Neuronal stem cell (in vitro differentiated cells): ENCODE data around the gene USP21.

ENCODE experiments used
- DNase-seq: peaks from one replicate; pipeline ENCODE4 v3.0.0-alpha.2; 2013; ENCODE audit warnings: low spot score
- H2AFZ ChIP-seq: one replicate; pipeline ENCODE4 v1.6.1; 2013; ENCODE audit warnings: mild to moderate bottlenecking, low read length, inconsistent platforms
- H2AK5ac ChIP-seq: 2 replicates; pipeline ENCODE4 v1.6.1; 2013; ENCODE audit warnings: low read depth, mild to moderate bottlenecking, inconsistent platforms, low read length, moderate library complexity, mixed read lengths
- H2BK120ac ChIP-seq: 2 replicates; pipeline ENCODE4 v1.6.1; 2013; ENCODE audit warnings: low read depth, mild to moderate bottlenecking, inconsistent platforms, low read length, moderate library complexity, mixed read lengths
- H2BK12ac ChIP-seq: one replicate; pipeline ENCODE4 v1.6.1; 2013; ENCODE audit warnings: low read length, inconsistent platforms
- H2BK15ac ChIP-seq: 2 replicates; pipeline ENCODE4 v1.6.1; 2013; ENCODE audit warnings: mild to moderate bottlenecking, low read length, inconsistent platforms, mixed read lengths
- H2BK5ac ChIP-seq: one replicate; pipeline ENCODE4 v1.6.1; 2013; ENCODE audit warnings: inconsistent platforms, mild to moderate bottlenecking, low read length, moderate library complexity
- H3K14ac ChIP-seq: one replicate; pipeline ENCODE4 v1.6.1; 2013; ENCODE audit warnings: low read length, inconsistent platforms
- H3K18ac ChIP-seq: 2 replicates; pipeline ENCODE4 v1.6.1; 2013; ENCODE audit warnings: low read length, inconsistent platforms
- H3K23ac ChIP-seq: 2 replicates; pipeline ENCODE4 v1.6.1; 2013; ENCODE audit warnings: low read depth, mild to moderate bottlenecking, mixed read lengths, low read length, inconsistent platforms; ENCODE audit not compliant: poor library complexity
- H3K27ac ChIP-seq: replicated peaks from 3 replicates; pipeline ENCODE4 v1.5.1; 2013; ENCODE audit warnings: low read length, inconsistent platforms
- H3K27me3 ChIP-seq, 3 experiments: 2 replicates each; pipeline ENCODE4 v1.6.1; 2013; ENCODE audit warnings: low read length in 3 of 3, mild to moderate bottlenecking in 2 of 3, inconsistent platforms in 1 of 3, low read depth in 1 of 3, mixed read lengths in 1 of 3, moderate library complexity in 1 of 3; ENCODE audit not compliant: control insufficient read depth in 3 of 3, insufficient read depth in 3 of 3
- H3K36me3 ChIP-seq, 2 donors: replicated peaks in 1 of 2; 2 replicates each; pipeline ENCODE4 v1.6.1; 2013; ENCODE audit warnings: low read length in 2 of 2; ENCODE audit not compliant: control insufficient read depth in 2 of 2, insufficient read depth in 2 of 2
- H3K4ac ChIP-seq: 2 replicates; pipeline ENCODE4 v1.6.1; 2013; ENCODE audit warnings: inconsistent platforms, mild to moderate bottlenecking, low read length, moderate library complexity
- H3K4me1 ChIP-seq, 2 donors: 1 replicate in 1 of 2; 2 replicates in 1 of 2; pipeline ENCODE4 v1.6.1; 2013; ENCODE audit warnings: low read length in 2 of 2, low read depth in 1 of 2; ENCODE audit not compliant: control insufficient read depth in 2 of 2, insufficient read depth in 1 of 2
- H3K4me2 ChIP-seq: one replicate; pipeline ENCODE4 v1.6.1; 2013; ENCODE audit warnings: mild to moderate bottlenecking, low read length, inconsistent platforms; ENCODE audit not compliant: insufficient read depth, poor library complexity, severe bottlenecking
- H3K4me3 ChIP-seq, 2 donors: 2 replicates each; pipeline ENCODE4 v1.5.1; 2013; ENCODE audit warnings: low read length in 2 of 2, mild to moderate bottlenecking in 2 of 2, inconsistent platforms in 1 of 2, moderate library complexity in 1 of 2
- H3K79me1 ChIP-seq: one replicate; pipeline ENCODE4 v1.6.1; 2013; ENCODE audit warnings: low read depth, mild to moderate bottlenecking, inconsistent platforms, low read length, moderate library complexity
- H3K9ac ChIP-seq: one replicate; pipeline ENCODE4 v1.6.1; 2013; ENCODE audit warnings: mild to moderate bottlenecking, low read depth, low read length, inconsistent platforms; ENCODE audit not compliant: poor library complexity
- H3K9me3 ChIP-seq, 2 donors: replicated peaks in 1 of 2; 2 replicates each; pipeline versions ENCODE3 to v1.6.1; 2013; ENCODE audit warnings: low read length in 2 of 2, mild to moderate bottlenecking in 2 of 2, inconsistent platforms in 1 of 2, low read depth in 1 of 2, mixed read lengths in 1 of 2, moderate library complexity in 1 of 2; ENCODE audit not compliant: control insufficient read depth in 2 of 2, insufficient read depth in 1 of 2
- H4K8ac ChIP-seq: one replicate; pipeline ENCODE4 v1.6.1; 2013; ENCODE audit warnings: low read depth, mild to moderate bottlenecking, inconsistent platforms, low read length, moderate library complexity
- H4K91ac ChIP-seq: one replicate; pipeline ENCODE4 v1.6.1; 2013; ENCODE audit warnings: low read length, low read depth, mild to moderate bottlenecking, inconsistent platforms; ENCODE audit not compliant: poor library complexity
- WGBS, 2 donors: extraction: QIAGEN DNeasy Blood & Tissue Kit; methylation state at CpG; one replicate each; pipeline ENCODE4 v1.1.7; 2013; ENCODE audit warnings: missing lambda C conversion rate in 2 of 2, mixed read lengths in 1 of 2; ENCODE audit not compliant: insufficient read length in 2 of 2, insufficient replicate concordance in 1 of 2; ENCODE audit errors: extremely low coverage in 2 of 2; 5-methylcytosine and 5-hydroxymethylcytosine counted together

USP21 gene

GRCh38 chr1:161206411-161207140, 47.3 kb downstream of the USP21 start:
- WGBS, 2 donors = no CpG with 5 or more reads among the region's 12 CpGs
- peaks cover 3 to 4% of the 10 kb centered on the region in 2 donors for H3K4me1 ChIP-seq
- H3K4me3 ChIP-seq = no peak overlapping the region
- H2AK5ac ChIP-seq = no peak overlapping the region
- no peak overlapping the region for H2BK5ac ChIP-seq
- no peak overlapping the region for H3K4ac ChIP-seq
- H2BK15ac ChIP-seq = no peak overlapping the region
- H3K79me1 ChIP-seq = peaks cover 2% of the 10 kb centered on the region
- H3K36me3 ChIP-seq = peaks cover 26 to 82% of the 10 kb centered on the region in 2 donors
- H3K14ac ChIP-seq = no peak overlapping the region
- H4K8ac ChIP-seq = no peak overlapping the region
- no peak overlapping the region for H2BK120ac ChIP-seq
- H3K27me3 ChIP-seq = no peaks in the 10 kb centered on the region
- H3K27ac ChIP-seq = no peak overlapping the region
- no peaks in the 10 kb centered on the region for H3K9me3 ChIP-seq
- no peak overlapping the region for H2AFZ ChIP-seq
- H3K9ac ChIP-seq = no peak overlapping the region
- H2BK12ac ChIP-seq = no peak overlapping the region
- no peak for DNase-seq
- no peak overlapping the region for H3K18ac ChIP-seq
- H3K23ac ChIP-seq = no peak overlapping the region
- H3K4me2 ChIP-seq = no peak overlapping the region
- no peak overlapping the region for H4K91ac ChIP-seq

- H3K9ac ChIP-seq = no peak overlapping the region
- peaks cover 0 to 1% (median 0%) of the 10 kb centered on the region in 3 experiments for H3K27me3 ChIP-seq
- H2BK120ac ChIP-seq = no peak overlapping the region
- H2BK15ac ChIP-seq = no peak overlapping the region
- H3K4me3 ChIP-seq = no peak overlapping the region
- H2AK5ac ChIP-seq = no peak overlapping the region
- H3K4me2 ChIP-seq = no peak overlapping the region
- no peak overlapping the region for H4K8ac ChIP-seq
- no peak overlapping the region for H4K91ac ChIP-seq
- H3K4me1 ChIP-seq = no peaks in the 10 kb centered on the region
- H3K4ac ChIP-seq = no peak overlapping the region
- no peak overlapping the region for H3K23ac ChIP-seq
- peaks cover 32 to 88% of the 10 kb centered on the region in 2 donors for H3K36me3 ChIP-seq
- no peak overlapping the region for H2BK12ac ChIP-seq
- peaks cover 2% of the 10 kb centered on the region for H3K79me1 ChIP-seq
- H3K9me3 ChIP-seq = no peaks in the 10 kb centered on the region
- H2AFZ ChIP-seq = no peak overlapping the region
- DNase-seq = no peak
- H2BK5ac ChIP-seq = no peak overlapping the region
- H3K18ac ChIP-seq = no peak overlapping the region
- WGBS, 2 donors = no CpG with 5 or more reads among the region's 8 CpGs
- no peak overlapping the region for H3K14ac ChIP-seq
- H3K27ac ChIP-seq = no peak overlapping the region
Observed at GRCh38 chr1:161207173-161207572, 47.9 kb downstream of the USP21 start.

GRCh38 chr1:161209790-161210409, 50.6 kb downstream of the USP21 start:
- H4K8ac ChIP-seq = no peak overlapping the region
- no peak overlapping the region for H2AFZ ChIP-seq
- H2BK15ac ChIP-seq = no peak overlapping the region
- no peak overlapping the region for H2BK5ac ChIP-seq
- no peak overlapping the region for H3K14ac ChIP-seq
- H2BK120ac ChIP-seq = no peak overlapping the region
- H3K27ac ChIP-seq = no peak overlapping the region
- no peak overlapping the region for H3K18ac ChIP-seq
- H4K91ac ChIP-seq = no peak overlapping the region
- no peaks in the 10 kb centered on the region for H3K9me3 ChIP-seq
- no CpG with 5 or more reads among the region's 11 CpGs for WGBS, 2 donors
- no peak overlapping the region for H3K4ac ChIP-seq
- peaks cover 2% of the 10 kb centered on the region for H3K79me1 ChIP-seq
- H3K23ac ChIP-seq = no peak overlapping the region
- no peak overlapping the region for H2AK5ac ChIP-seq
- no peak overlapping the region for H3K9ac ChIP-seq
- no peak overlapping the region for H2BK12ac ChIP-seq
- peaks cover 0 to 2% (median 0%) of the 10 kb centered on the region in 3 experiments for H3K27me3 ChIP-seq
- DNase-seq = no peak
- no peaks in the 10 kb centered on the region for H3K4me1 ChIP-seq
- no peak overlapping the region for H3K4me3 ChIP-seq
- no peak overlapping the region for H3K4me2 ChIP-seq
- peaks cover 47 to 98% of the 10 kb centered on the region in 2 donors for H3K36me3 ChIP-seq

- no peak overlapping the region for H2BK12ac ChIP-seq
- H3K4me2 ChIP-seq = no peak overlapping the region
- no peak overlapping the region for H2BK5ac ChIP-seq
- H3K4me3 ChIP-seq = no peak overlapping the region
- H4K91ac ChIP-seq = no peak overlapping the region
- no peaks in the 10 kb centered on the region for H3K9me3 ChIP-seq
- no peak overlapping the region for H2AFZ ChIP-seq
- no peak for DNase-seq
- H3K27ac ChIP-seq = no peak overlapping the region
- H3K27me3 ChIP-seq = peaks cover 0 to 2% (median 0%) of the 10 kb centered on the region in 3 experiments
- H3K23ac ChIP-seq = no peak overlapping the region
- no peak overlapping the region for H4K8ac ChIP-seq
- H3K4ac ChIP-seq = no peak overlapping the region
- peaks cover 32 to 59% of the 10 kb centered on the region in 2 donors for H3K36me3 ChIP-seq
- H2BK120ac ChIP-seq = no peak overlapping the region
- no peak overlapping the region for H3K9ac ChIP-seq
- H3K18ac ChIP-seq = no peak overlapping the region
- WGBS, 2 donors = no CpG with 5 or more reads among the region's 9 CpGs
- H3K4me1 ChIP-seq = peaks cover 4 to 6% of the 10 kb centered on the region in 2 donors
- H3K79me1 ChIP-seq = no peaks in the 10 kb centered on the region
- H2AK5ac ChIP-seq = no peak overlapping the region
- no peak overlapping the region for H2BK15ac ChIP-seq
- H3K14ac ChIP-seq = no peak overlapping the region
Observed at GRCh38 chr1:161214369-161214768, 55.1 kb downstream of the USP21 start.
